Sigmoid colon (tissue), 4 donors: ENCODE results near the gene NDUFA8.

Experiments used
- CTCF ChIP-seq, 4 experiments: fragments of 450-650 bp in 3 of 4; fragments of 200-600 bp in 1 of 4; IDR thresholded peaks; one replicate each; pipeline ENCODE4 v1.5.1; 2016 to 2019; ENCODE audit warnings: antibody characterized with exemption in 4 of 4, mild to moderate bottlenecking in 3 of 4, moderate library complexity in 2 of 4
- EP300 ChIP-seq, 4 donors: sonication (generic); formaldehyde crosslinking; IDR thresholded peaks; one replicate each; pipeline ENCODE4 v1.6.1; 2017; ENCODE audit warnings: antibody characterized with exemption in 4 of 4
- POLR2A ChIP-seq, 2 donors: fragments of 450-650 bp; IDR thresholded peaks; one replicate each; pipeline ENCODE4 v1.6.1; 2016; ENCODE audit warnings: antibody characterized with exemption in 2 of 2, mild to moderate bottlenecking in 2 of 2, moderate library complexity in 2 of 2

- peak in 3 of 4 experiments; percentile 35 to 39 (median 39) for TF ChIP-seq CTCF (IDR thresholded peaks at IDR 0.05)
- TF ChIP-seq POLR2A (IDR thresholded peaks at IDR 0.05), result no peak
- no peak for TF ChIP-seq EP300 (IDR thresholded peaks at IDR 0.05)
These were observed 64.4 kb downstream of the NDUFA8 start for GRCh38 chr9:122095010-122095767.
